GM20000 (cell line): ENCODE results near the gene TFAP2D.

Experiments used
- DNase-seq: peaks from one replicate; pipeline ENCODE4 v3.0.0; 2012; ENCODE audit warnings: low spot score
- CTCF ChIP-seq: IDR thresholded peaks from 2 replicates; pipeline ENCODE4 v1.5.1; 2012; ENCODE audit warnings: mild to moderate bottlenecking, control low read depth; ENCODE audit errors: extremely low read depth, missing control alignments

TFAP2D gene

DNA sequence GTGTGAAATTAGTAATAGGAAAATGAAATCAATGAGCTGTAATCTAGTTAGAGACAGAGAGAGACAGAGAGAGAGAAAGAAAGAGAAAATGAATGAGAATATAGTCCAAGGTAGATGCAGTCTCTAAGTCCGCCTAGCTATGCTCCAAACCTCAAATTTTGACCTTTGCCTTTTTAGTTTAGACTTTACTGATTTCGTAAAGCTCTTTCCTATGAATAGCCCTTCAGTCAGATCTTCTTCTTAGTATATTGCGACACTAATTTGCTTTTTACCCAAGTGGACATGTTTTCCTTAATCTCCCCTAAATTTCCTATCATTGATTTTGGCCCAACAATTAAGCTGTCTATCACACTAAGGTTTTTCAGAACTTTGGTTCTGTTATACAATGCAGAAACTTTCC, 49.5 kb downstream of the TFAP2D start:
- no peak for TF ChIP-seq CTCF

GRCh38 chr6:50778696-50779095, 65.4 kb downstream of the TFAP2D start:
- TF ChIP-seq CTCF = no peak
- DNase-seq = no peak

More for the DNA sequence above, 49.5 kb downstream of the TFAP2D start:
- no peak for DNase-seq

DNA sequence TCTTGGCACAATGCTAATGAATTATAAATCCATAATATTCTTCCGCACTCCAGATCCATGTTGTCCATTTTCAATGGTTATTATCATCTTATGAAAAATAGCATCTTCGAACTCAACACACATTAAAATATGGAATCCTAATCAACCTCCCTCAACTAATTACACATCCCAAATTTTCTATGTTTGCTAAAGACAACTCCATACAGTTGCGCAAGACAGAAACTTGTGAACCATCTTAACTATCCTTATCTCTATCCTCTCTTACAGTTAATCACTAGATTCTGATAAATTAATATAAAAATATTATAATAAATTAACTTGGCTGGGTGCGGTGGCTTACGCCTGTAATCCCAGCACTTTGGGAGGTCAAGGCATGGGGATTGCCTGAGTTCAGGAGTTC, 67.1 kb downstream of the TFAP2D start:
- TF ChIP-seq CTCF = no peak
- no peak for DNase-seq

DNA sequence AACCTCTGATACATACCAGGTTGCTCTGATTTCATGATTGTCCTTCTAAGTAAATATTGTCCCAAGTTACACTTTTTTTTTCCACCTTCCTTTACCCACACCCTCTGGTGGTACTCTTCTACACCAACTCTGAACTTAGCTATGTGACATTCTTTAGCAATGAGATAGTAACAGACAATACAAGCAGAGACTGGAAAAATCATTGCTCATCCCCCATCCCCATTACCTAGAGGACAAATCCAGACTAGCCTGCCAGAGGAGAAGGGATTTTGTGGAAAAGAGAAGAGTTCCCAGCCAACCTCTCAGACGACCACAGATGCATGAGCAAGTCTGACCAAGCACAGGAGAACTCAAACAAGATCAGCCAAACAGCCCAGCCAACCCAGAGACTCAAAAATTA, 72.6 kb downstream of the TFAP2D start:
- DNase-seq = no peak
- TF ChIP-seq CTCF = no peak

DNA sequence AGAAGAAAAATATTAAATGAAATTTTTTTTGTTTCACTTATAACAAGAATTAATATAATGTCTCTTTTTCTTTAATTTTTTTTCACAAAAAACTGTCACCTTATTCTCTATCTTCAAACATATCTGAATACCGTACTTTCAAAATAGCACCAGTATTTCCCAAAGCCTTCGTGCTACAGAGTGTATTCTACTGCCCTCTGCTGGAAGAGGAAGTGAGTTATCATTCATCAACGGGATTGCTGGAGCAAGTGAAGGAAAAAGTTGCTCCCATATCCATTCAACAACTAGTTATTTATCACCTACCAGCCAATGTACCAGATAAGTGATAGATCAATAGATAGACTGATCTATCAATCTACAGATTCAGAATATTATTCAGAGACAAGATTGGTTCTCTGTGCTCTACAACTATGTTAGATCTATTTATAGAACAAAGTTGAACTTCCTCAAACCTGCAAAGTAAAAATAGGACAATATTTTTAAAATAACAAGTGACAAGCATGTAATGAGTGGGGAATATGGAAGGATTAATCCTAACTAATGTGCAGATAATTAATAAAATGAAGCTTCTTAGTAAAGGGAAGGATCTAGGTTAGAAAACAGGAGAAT, 78.7 kb downstream of the TFAP2D start:
- DNase-seq = peak; percentile 44

GRCh38 chr6:50792771-50793170, 79.4 kb downstream of the TFAP2D start:
- no peak for TF ChIP-seq CTCF
- no peak for DNase-seq

More for the DNA sequence above, 78.7 kb downstream of the TFAP2D start:
- peak; percentile 61 for TF ChIP-seq CTCF

DNA sequence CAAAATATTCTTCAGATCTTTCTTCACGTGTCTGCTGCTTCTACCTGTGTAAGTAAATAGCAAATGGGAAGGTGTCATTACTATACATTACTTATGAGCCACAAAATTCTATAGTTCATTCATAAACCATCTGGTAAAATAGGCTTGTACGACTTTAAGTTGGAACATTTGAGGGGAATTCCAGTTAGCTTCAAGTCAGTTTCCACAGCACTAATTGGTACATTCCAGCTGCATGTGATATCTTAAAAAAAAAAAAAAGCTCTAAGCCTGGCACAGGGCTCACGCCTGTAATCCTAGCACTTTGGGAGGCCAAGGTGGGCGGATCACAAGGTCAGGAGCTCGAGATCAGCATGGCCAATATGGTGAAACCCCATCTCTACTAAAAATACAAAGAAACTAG, 82.2 kb downstream of the TFAP2D start:
- TF ChIP-seq CTCF = no peak
- no peak for DNase-seq
